ENCODE data around the gene NSUN4. TPM values are rescaled to one million over a fixed set of nuclear protein-coding genes. Genes with fewer than 3 reads are reported as not detected.

NSUN4 gene
- total and polyA plus RNA-seq, 2 donors (not counting 1 experiment from before 2014, with no cell fraction given): 21.3 to 33.7 TPM

GRCh38 chr1:46309401-46310159 lies 31.0 kb upstream of the NSUN4 start:
- 91% methylated on average over 10 of the region's 16 CpGs for WGBS (ENCODE audit: insufficient coverage)
- Histone ChIP-seq H3K27ac (ENCODE audit: low read length in 2 of 2) (no peak overlapping the region), H3K36me3 (replicated peaks in 1 of 2; ENCODE audit: control extremely low read depth in 1 of 2, control insufficient read depth in 1 of 2, extremely low read depth in 1 of 2, insufficient read depth in 2 of 2, low read length in 1 of 2) (peaks cover 5 to 54% of the 10 kb centered on the region in 2 experiments), H3K4me1 (ENCODE audit: control insufficient read depth in 2 of 2, insufficient read depth in 2 of 2, low read length in 2 of 2) (peaks cover 8 to 25% of the 10 kb centered on the region in 2 donors), H4K20me1 (ENCODE audit: control insufficient read depth, insufficient read depth, low read length, poor library complexity, severe bottlenecking) (peaks cover 37% of the 10 kb centered on the region), H3K4me2 (replicated peaks; ENCODE audit: low read depth, low read length, poor library complexity, severe bottlenecking) (no peak overlapping the region), H3K4me3 (ENCODE audit: control extremely low read depth in 1 of 5, extremely low read depth in 1 of 5, insufficient read depth in 1 of 5, low read depth in 2 of 5, low read length in 4 of 5) (no peak overlapping the region), H3K79me2 (ENCODE audit: control insufficient read depth, insufficient read depth, low read length) (peaks cover 45% of the 10 kb centered on the region), H2AFZ (ENCODE audit: insufficient read depth, low read depth, low read length, poor library complexity, severe bottlenecking) (no peak overlapping the region), H3K9me3 (ENCODE audit: control extremely low read depth in 1 of 3, control insufficient read depth in 2 of 3, insufficient read depth in 1 of 3, low read length in 2 of 3) (no peaks in the 10 kb centered on the region), H3K27me3 (replicated peaks in 1 of 4; ENCODE audit: control extremely low read depth in 1 of 4, control insufficient read depth in 3 of 4, insufficient read depth in 4 of 4, low read length in 3 of 4) (no peaks in the 10 kb centered on the region), H3K9ac (ENCODE audit: low read length) (no peak overlapping the region)
- ATAC-seq (ENCODE audit: low read depth) (no peak), DNase-seq (no peak)
- Mint-ChIP-seq H3K27ac (no peak overlapping the region), H3K4me1 (peaks cover 27% of the 10 kb centered on the region), H3K27me3 (no peaks in the 10 kb centered on the region), H3K4me3 (no peak overlapping the region), H3K9me3 (ENCODE audit: insufficient read depth) (no peaks in the 10 kb centered on the region)
- ChIA-PET POLR2A (no interaction called here), CTCF (interaction anchor here (0.6 to 1.8 kb wide), 3 partner anchors 8 to 38 kb away, joined by 4 to 5 read pairs (median 4); no protein-coding TSS in a partner anchor)
- intact Hi-C loops (cut with micrococcal nuclease): no loop called here
- TF ChIP-seq CTCF (IDR thresholded peaks at IDR 0.05) (no peak), EZH2 (IDR thresholded peaks at IDR 0.05; ENCODE audit: borderline replicate concordance, insufficient read depth, low read depth, low read length, poor library complexity, severe bottlenecking) (no peak)

- H3K4me2 ChIP-seq (replicated peaks; ENCODE audit: low read depth, low read length, poor library complexity, severe bottlenecking): no peak overlapping the region
- no peak overlapping the region for H3K27ac ChIP-seq (ENCODE audit: low read length in 2 of 2)
- no peak for DNase-seq
- WGBS (ENCODE audit: insufficient coverage): 100% methylated on average over 2 of the region's 4 CpGs
- Mint-ChIP-seq H3K4me3 (no peak overlapping the region), H3K4me1 (peaks cover 22% of the 10 kb centered on the region), H3K27ac (no peak overlapping the region), H3K27me3 (no peaks in the 10 kb centered on the region), H3K9me3 (ENCODE audit: insufficient read depth) (no peaks in the 10 kb centered on the region)
- TF ChIP-seq CTCF (IDR thresholded peaks at IDR 0.05): no peak
- TF ChIP-seq EZH2 (IDR thresholded peaks at IDR 0.05; ENCODE audit: borderline replicate concordance, insufficient read depth, low read depth, low read length, poor library complexity, severe bottlenecking): no peak
- peaks cover 5 to 59% of the 10 kb centered on the region in 2 experiments for H3K36me3 ChIP-seq (replicated peaks in 1 of 2; ENCODE audit: control extremely low read depth in 1 of 2, control insufficient read depth in 1 of 2, extremely low read depth in 1 of 2, insufficient read depth in 2 of 2, low read length in 1 of 2)
- peaks cover 38% of the 10 kb centered on the region for H3K79me2 ChIP-seq (ENCODE audit: control insufficient read depth, insufficient read depth, low read length)
- H2AFZ ChIP-seq (ENCODE audit: insufficient read depth, low read depth, low read length, poor library complexity, severe bottlenecking): no peak overlapping the region
- intact Hi-C loops (cut with micrococcal nuclease): no loop called here
- H3K9ac ChIP-seq (ENCODE audit: low read length): no peak overlapping the region
- H3K27me3 ChIP-seq (replicated peaks in 1 of 4; ENCODE audit: control extremely low read depth in 1 of 4, control insufficient read depth in 3 of 4, insufficient read depth in 4 of 4, low read length in 3 of 4): no peaks in the 10 kb centered on the region
- no peaks in the 10 kb centered on the region for H3K9me3 ChIP-seq (ENCODE audit: control extremely low read depth in 1 of 3, control insufficient read depth in 2 of 3, insufficient read depth in 1 of 3, low read length in 2 of 3)
- no peak overlapping the region for H3K4me3 ChIP-seq (ENCODE audit: control extremely low read depth in 1 of 5, extremely low read depth in 1 of 5, insufficient read depth in 1 of 5, low read depth in 2 of 5, low read length in 4 of 5)
- H4K20me1 ChIP-seq (ENCODE audit: control insufficient read depth, insufficient read depth, low read length, poor library complexity, severe bottlenecking): peaks cover 33% of the 10 kb centered on the region
- CTCF ChIA-PET: interaction anchor here (0.6 kb wide), 1 partner anchor 29 kb away, joined by 4 read pairs; no protein-coding TSS in a partner anchor
- no peak for ATAC-seq (ENCODE audit: low read depth)
- H3K4me1 ChIP-seq (ENCODE audit: control insufficient read depth in 2 of 2, insufficient read depth in 2 of 2, low read length in 2 of 2): peaks cover 5 to 18% of the 10 kb centered on the region in 2 donors
- POLR2A ChIA-PET: interaction anchor here (0.7 kb wide), 1 partner anchor 123 kb away, joined by 3 read pairs; no protein-coding TSS in a partner anchor
Observed at GRCh38 chr1:46310321-46310720, 30.3 kb upstream of the NSUN4 start.

Measured in B cell (primary cell).